Adrenal gland (tissue), 5 donors: ENCODE results near the gene PRRT1B.

Experiments
- CTCF ChIP-seq, 6 experiments: fragments of 450-650 bp in 4 of 6; fragments of 200-600 bp in 2 of 6; sonication (generic) in 1 of 6; IDR thresholded peaks; 1 replicate in 5 of 6; 2 replicates in 1 of 6; pipeline versions ENCODE4 v1.5.1 to v1.8.0; 2016 to 2021; ENCODE audit warnings: antibody characterized with exemption in 6 of 6, mild to moderate bottlenecking in 2 of 6, moderate library complexity in 1 of 6
- POLR2A ChIP-seq, 2 donors: fragments of 450-650 bp; IDR thresholded peaks; one replicate each; pipeline ENCODE4 v1.6.1; 2017; ENCODE audit warnings: antibody characterized with exemption in 2 of 2, mild to moderate bottlenecking in 2 of 2, moderate library complexity in 1 of 2
- donor health status: DM: no; HTN: no; CAD: no.

GRCh38 chr9:131528886-131529505 lies 16.3 kb upstream of the PRRT1B start:
- TF ChIP-seq CTCF (IDR thresholded peaks at IDR 0.05), result no peak
- TF ChIP-seq POLR2A (IDR thresholded peaks at IDR 0.05), result no peak
